Body of pancreas (tissue), 4 donors: ENCODE results near the gene KIAA1210.

Experiments
- CTCF ChIP-seq, 7 experiments: fragments of 450-650 bp in 4 of 7; fragments of 200-600 bp in 3 of 7; sonication (generic) in 3 of 7; IDR thresholded peaks; one replicate each; pipeline ENCODE4 v1.5.1; 2016 to 2019; ENCODE audit warnings: antibody characterized with exemption in 7 of 7
- POLR2A ChIP-seq, 3 donors: fragments of 450-650 bp; IDR thresholded peaks; one replicate each; pipeline ENCODE4 v1.6.1; 2016; ENCODE audit warnings: antibody characterized with exemption in 3 of 3, mild to moderate bottlenecking in 2 of 3

- no peak for TF ChIP-seq CTCF (IDR thresholded peaks at IDR 0.05)
- TF ChIP-seq POLR2A (IDR thresholded peaks at IDR 0.05) = no peak
Observed at GRCh38 chrX:119134466-119134865, 6.9 kb upstream of the KIAA1210 start.
